HL-60/S4 treated with retinoic acid at 250 ng/mL for 4 days and 3 days (cell line): ENCODE data around the gene SPINK14.

Source experiments
- in situ Hi-C: fragments of 300-500 bp; cut with MboI; formaldehyde crosslinking; loops from 2 replicates; pipeline ENCODE4 v1.7.0; 2022; ENCODE audit warnings: low sequenced_read_pairs

Gene SPINK14

GRCh38 chr5:148191010-148191409 is 22.7 kb downstream of the SPINK14 start:
- in situ Hi-C loops: loop anchor here (25.0 kb wide), 1 partner anchor 546 kb away; no protein-coding TSS in a partner anchor

- in situ Hi-C loops: loop anchor here (25.0 kb wide), 1 partner anchor 544 kb away; no protein-coding TSS in a partner anchor
Observed at GRCh38 chr5:148193202-148193601, 24.9 kb downstream of the SPINK14 start.

GRCh38 chr5:148201151-148201550 is 32.8 kb downstream of the SPINK14 start:
- in situ Hi-C loops: no loop called here

GRCh38 chr5:148202531-148203203 is 34.3 kb downstream of the SPINK14 start, which contains the start of gene SPINK6:
TSS of gene SPINK6 (plus strand) at chr5:148203042. CDS start at chr5:148203097, 55 bp downstream.
- in situ Hi-C loops: no loop called here

- in situ Hi-C loops: no loop called here
Observed at GRCh38 chr5:148205044-148205806, 36.9 kb downstream of the SPINK14 start.

GRCh38 chr5:148205865-148206264 is 37.5 kb downstream of the SPINK14 start:
- in situ Hi-C loops: no loop called here

- in situ Hi-C loops: no loop called here
Observed at GRCh38 chr5:148206620-148207019, 38.3 kb downstream of the SPINK14 start.

GRCh38 chr5:148208226-148208625 is 39.9 kb downstream of the SPINK14 start:
- in situ Hi-C loops: no loop called here

- in situ Hi-C loops: no loop called here
Observed at GRCh38 chr5:148209151-148209770, 40.9 kb downstream of the SPINK14 start.

GRCh38 chr5:148214665-148215185 is 46.4 kb downstream of the SPINK14 start:
- in situ Hi-C loops: no loop called here

GRCh38 chr5:148221508-148221907 is 53.2 kb downstream of the SPINK14 start:
- in situ Hi-C loops: no loop called here

- in situ Hi-C loops: no loop called here
Observed at GRCh38 chr5:148224117-148224742, 55.9 kb downstream of the SPINK14 start.
